ENCODE results near the gene TRIM28.
A peak's percentile ranks its signal among the peaks of the same experiment; 100 is the strongest.
"Not testable (repeated sequence)": the region's sequence is repeated elsewhere in the genome, so short reads cannot be mapped to it uniquely, and the experiment has no call there.

Gene TRIM28

DNA sequence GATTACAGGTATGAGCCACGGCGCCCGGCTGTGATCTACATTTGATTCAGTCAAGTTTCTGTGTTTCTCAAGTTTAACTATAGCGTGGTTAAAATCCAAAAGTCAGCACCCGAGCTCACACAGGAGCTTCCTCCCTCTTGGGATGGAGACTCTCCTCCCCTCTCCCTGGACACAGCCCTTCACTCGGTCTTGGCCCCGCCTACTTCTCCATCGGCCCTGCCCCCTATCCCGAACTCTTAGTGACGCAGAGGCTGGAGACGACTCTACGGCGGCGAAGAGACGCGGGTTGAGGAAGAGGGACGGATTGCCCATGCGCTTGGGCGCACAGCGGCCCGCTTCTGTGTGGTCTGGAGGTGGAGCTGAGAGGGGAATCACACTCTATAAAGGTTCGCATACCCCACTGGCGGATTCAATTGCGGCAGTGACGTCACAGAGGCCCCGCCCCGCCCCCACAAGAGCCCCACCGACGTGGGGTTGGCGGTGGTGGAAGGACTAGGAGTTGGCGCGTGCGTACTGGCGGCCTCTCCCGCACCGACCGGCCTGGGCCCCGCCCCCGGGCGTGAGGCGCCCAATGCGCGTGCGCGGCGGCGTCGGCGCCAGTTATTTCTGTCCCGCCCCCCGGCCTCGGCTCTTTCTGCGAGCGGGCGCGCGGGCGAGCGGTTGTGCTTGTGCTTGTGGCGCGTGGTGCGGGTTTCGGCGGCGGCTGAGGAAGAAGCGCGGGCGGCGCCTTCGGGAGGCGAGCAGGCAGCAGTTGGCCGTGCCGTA is at the start of gene TRIM28:
Gene TRIM28, plus strand, starts transcription at position 239 of the 765 bp plus-strand sequence. CDS start 694 bp downstream, outside the sequence.
- POLR2A ChIA-PET: interaction anchor here (0.9 to 3.9 kb wide), 10 partner anchors 10 to 45 kb away, joined by 3 to 81 read pairs (median 4); partner anchors contain the start of genes CHMP2A, UBE2M and ZBTB45
- peak within 1 kb of the TSS; percentile 84 for H3K4me3 ChIP-seq (ENCODE audit: low read depth, low read length)
- CTCF ChIA-PET: interaction anchor here (0.9 to 3.8 kb wide), 5 partner anchors 8 to 30 kb away, joined by 3 to 42 read pairs (median 8); partner anchors contain the start of genes CHMP2A and ZBTB45
- TF ChIP-seq, protein P1, sequence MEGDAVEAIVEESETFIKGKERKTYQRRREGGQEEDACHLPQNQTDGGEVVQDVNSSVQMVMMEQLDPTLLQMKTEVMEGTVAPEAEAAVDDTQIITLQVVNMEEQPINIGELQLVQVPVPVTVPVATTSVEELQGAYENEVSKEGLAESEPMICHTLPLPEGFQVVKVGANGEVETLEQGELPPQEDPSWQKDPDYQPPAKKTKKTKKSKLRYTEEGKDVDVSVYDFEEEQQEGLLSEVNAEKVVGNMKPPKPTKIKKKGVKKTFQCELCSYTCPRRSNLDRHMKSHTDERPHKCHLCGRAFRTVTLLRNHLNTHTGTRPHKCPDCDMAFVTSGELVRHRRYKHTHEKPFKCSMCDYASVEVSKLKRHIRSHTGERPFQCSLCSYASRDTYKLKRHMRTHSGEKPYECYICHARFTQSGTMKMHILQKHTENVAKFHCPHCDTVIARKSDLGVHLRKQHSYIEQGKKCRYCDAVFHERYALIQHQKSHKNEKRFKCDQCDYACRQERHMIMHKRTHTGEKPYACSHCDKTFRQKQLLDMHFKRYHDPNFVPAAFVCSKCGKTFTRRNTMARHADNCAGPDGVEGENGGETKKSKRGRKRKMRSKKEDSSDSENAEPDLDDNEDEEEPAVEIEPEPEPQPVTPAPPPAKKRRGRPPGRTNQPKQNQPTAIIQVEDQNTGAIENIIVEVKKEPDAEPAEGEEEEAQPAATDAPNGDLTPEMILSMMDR (IDR thresholded peaks at IDR 0.05; ENCODE audit: insufficient read depth, low read length, missing control alignments): no peak
- DNase-seq (ENCODE audit: low read depth, low spot score): peak; percentile 95

DNA sequence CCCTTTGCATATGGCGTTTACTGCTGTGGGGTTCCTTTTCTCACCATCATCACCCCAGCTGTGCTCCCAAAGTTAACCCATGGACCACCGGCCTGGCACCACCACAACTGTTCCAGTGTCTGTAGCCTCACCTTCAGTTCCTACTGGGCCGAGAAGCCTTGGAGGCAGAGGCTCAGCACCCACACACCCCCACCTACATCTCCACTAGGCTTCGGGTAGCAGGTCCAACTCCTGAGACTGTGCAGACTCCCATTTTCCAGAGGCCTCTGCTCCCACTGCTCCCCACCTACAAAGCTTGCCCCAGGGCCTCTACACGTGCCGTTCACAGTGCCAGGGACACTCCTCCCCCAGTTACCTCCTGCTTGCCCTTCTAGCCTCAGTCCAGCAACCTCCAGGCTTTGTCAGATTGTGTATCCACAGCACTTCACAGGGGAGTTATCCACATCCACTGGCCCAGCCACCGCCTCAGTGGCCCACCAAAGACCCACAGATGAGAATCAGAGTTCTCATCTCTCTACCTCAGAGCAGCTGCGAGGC is 46.2 kb upstream of the TRIM28 start:
- DNase-seq (ENCODE audit: low read depth, low spot score): no peak
- no peak overlapping the region for H3K4me3 ChIP-seq (ENCODE audit: low read depth, low read length)
- CTCF ChIA-PET: interaction anchor here (1.2 kb wide), 1 partner anchor 16 kb away, joined by 3 read pairs; no protein-coding TSS in a partner anchor
- TF ChIP-seq, protein P1 (IDR thresholded peaks at IDR 0.05; ENCODE audit: insufficient read depth, low read length, missing control alignments): no peak
- POLR2A ChIA-PET: no interaction called here

DNA sequence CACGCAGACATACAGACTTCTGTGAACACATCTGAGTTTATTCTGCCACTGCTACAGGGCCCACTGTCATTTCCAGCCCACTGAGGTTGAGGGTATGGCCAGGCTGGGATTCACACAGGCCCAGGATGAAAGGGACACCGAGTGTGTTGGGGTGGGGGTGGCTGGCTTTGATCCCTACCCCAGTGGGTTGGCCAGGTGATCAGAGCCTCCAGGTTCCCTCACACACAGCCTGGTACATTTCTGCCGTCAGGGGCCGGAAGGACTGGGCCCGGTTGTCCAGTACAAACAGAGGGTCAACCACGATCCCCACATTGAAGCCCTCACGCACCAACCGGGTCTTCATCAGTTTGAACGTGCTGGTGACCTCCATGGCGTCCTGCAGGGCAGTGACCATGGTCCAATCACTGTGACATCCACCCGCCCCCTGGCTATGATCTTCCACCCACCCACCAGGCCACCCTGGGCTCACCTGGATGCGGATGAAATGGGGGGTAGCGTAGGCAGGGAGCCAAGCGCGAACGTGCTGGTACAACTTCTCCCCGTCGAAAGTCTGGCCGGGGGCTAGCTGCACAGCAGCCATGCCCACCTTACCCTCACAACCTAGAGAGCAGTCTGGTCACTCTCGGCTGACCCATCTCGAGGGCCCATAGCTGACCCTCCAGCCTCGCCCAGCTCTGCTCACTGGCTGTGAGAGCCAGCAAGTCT is 45.4 kb upstream of the TRIM28 start:
- POLR2A ChIA-PET: interaction anchor here (2.0 kb wide), 1 partner anchor 21 kb away, joined by 7 read pairs; the partner anchor contains the start of gene ZBTB45
- peak overlapping the region; percentile 70 for H3K4me3 ChIP-seq (ENCODE audit: low read depth, low read length)
- DNase-seq (ENCODE audit: low read depth, low spot score): no peak
- CTCF ChIA-PET: interaction anchor here (3.7 to 4.0 kb wide), 2 partner anchors 15 to 21 kb away, joined by 33 to 43 read pairs; partner anchors contain the start of gene ZBTB45
- TF ChIP-seq, protein P1 (IDR thresholded peaks at IDR 0.05; ENCODE audit: insufficient read depth, low read length, missing control alignments): no peak

DNA sequence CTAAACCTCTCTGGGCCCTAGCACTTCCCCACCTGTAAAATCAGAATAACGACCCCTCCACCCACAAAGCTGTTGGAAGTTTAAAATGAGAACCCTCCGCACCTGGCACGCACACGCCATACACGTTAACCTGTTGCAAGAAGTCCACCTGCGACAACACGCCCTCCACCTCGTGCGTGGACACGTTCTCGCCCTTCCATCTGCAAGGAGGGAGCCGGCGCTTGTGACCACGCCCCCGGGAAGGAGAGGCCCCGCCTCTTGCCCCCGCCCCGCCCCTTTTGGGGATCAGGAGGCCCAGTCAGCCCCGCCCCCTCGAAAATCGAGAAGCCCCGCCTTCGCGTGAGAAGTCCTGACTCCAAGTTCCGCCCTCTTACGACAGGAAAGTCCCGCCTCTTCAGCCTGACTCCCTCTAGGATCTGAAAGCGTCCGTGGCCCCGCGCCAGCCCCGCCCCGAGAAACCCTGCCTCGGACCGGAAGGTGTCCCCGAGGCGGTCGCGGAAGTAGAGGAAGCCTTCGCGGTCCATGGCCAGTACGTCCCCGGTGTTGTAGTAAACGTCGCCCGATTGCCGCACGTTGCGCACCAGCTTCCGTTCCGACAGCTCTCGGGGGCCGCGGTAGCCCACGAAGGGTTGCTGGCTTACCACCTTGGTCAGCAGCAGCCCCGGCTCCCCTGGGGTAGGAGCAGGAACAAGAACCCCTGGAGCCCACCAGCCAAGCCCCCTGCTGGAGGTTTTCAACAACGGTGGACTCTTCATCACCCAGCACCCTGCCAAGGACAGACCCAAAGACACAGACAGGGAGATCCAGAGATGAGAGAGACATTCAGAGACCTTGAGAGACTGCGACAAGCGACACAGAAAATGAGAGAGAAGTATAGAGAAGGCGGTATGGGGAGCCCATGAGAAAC is 44.6 kb upstream of the TRIM28 start:
- POLR2A ChIA-PET: interaction anchor here (0.6 to 2.0 kb wide), 4 partner anchors 19 to 44 kb away, joined by 3 to 7 read pairs (median 4); partner anchors contain the start of genes TRIM28 and ZBTB45
- peak overlapping the region; percentile 70 for H3K4me3 ChIP-seq (ENCODE audit: low read depth, low read length)
- CTCF ChIA-PET: interaction anchor here (1.1 to 4.0 kb wide), 3 partner anchors 14 to 90 kb away, joined by 3 to 43 read pairs (median 33); partner anchors contain the start of gene ZBTB45
- DNase-seq (ENCODE audit: low read depth, low spot score): peak; percentile 89
- TF ChIP-seq, protein P1 (IDR thresholded peaks at IDR 0.05; ENCODE audit: insufficient read depth, low read length, missing control alignments): no peak

DNA sequence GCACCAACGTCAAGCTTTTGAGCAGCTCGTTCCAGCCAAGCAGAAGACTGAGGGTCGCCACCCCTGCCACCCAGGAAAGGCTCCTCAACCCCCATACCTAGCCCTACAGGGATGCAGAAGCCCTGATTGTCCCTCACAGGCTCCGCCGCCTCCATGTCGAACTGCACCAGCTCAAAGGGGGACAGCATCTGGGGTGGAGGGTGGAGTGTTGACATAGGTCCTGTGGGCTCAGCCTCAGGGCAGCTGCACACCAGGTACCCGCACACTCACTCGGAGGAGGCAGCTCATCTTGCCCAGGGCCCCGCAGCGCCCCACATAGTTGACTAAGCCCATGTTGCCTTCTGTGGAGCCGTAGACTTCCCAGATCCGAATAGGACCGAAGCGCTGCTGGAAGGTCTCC is 43.6 kb upstream of the TRIM28 start:
- DNase-seq (ENCODE audit: low read depth, low spot score): no peak
- ChIA-PET POLR2A (interaction anchor here (0.9 to 2.0 kb wide), 2 partner anchors 18 to 20 kb away, joined by 4 to 7 read pairs; partner anchors contain the start of gene ZBTB45), CTCF (interaction anchor here (1.1 to 4.0 kb wide), 3 partner anchors 13 to 91 kb away, joined by 3 to 43 read pairs (median 33); partner anchors contain the start of gene ZBTB45)
- TF ChIP-seq, protein P1 (IDR thresholded peaks at IDR 0.05; ENCODE audit: insufficient read depth, low read length, missing control alignments): no peak
- peak overlapping the region; percentile 70 for H3K4me3 ChIP-seq (ENCODE audit: low read depth, low read length)

DNA sequence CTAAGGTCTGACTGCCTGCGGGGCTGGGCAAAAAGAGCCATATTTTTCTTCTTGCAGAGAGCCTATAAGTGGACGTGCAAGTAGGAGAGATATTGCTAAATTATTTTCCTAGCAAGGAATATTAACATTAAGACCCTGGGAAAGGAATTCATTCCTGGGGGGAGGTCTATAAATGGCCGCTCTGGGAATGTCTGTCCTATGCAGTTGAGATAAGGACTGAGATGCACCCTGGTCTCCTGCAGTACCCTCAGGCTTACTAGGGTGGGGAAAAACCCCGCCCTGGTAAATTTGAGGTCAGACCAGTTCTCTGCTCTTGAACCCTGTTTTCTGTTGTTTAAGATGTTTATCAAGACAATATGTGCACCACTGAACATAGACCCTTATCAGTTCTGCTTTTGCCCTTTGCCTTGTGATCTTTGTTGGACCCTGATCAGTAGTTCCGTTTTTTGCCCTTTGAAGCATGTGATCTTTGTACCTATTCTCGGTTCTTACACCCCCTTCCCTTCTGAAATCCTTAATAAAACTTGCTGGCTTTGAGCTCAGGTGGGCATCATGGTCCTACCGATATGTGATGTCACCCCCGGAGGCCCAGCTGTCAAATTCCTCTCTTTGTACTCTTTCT is 36.2 kb upstream of the TRIM28 start:
- H3K4me3 ChIP-seq (ENCODE audit: low read depth, low read length); DNase-seq (ENCODE audit: low read depth, low spot score); POLR2A ChIA-PET: not testable (repeated sequence)
- CTCF ChIA-PET: interaction anchor here (5.7 kb wide), 1 partner anchor 13 kb away, joined by 35 read pairs; the partner anchor contains the start of gene ZBTB45

Measured in AG04449 (cell line).